HG03521 (cell line): ENCODE results near the gene EMC6.
A peak's percentile ranks its signal among the peaks of the same experiment; 100 is the strongest.

Experiments used
- ATAC-seq: cut with Tn5 transposase; IDR thresholded peaks from one replicate; pipeline ENCODE4 v1.9.1; 2021; ENCODE audit warnings: mild to moderate bottlenecking, moderate library complexity; ENCODE audit not compliant: unreplicated experiment

Gene EMC6

GRCh38 chr17:3668279-3669084, at the start of gene EMC6, which contains the start of gene TAX1BP3:
Gene EMC6, plus strand, starts transcription at chr17:3668812. Its CDS starts 335 bp downstream, at chr17:3669147.
Gene TAX1BP3, minus strand, starts transcription at chr17:3668578. Its CDS starts 52 bp downstream, at chr17:3668526.
- peak; percentile 83 for ATAC-seq

- ATAC-seq, result no peak
These were observed 47.4 kb upstream of the EMC6 start for GRCh38 chr17:3621146-3621720.

DNA sequence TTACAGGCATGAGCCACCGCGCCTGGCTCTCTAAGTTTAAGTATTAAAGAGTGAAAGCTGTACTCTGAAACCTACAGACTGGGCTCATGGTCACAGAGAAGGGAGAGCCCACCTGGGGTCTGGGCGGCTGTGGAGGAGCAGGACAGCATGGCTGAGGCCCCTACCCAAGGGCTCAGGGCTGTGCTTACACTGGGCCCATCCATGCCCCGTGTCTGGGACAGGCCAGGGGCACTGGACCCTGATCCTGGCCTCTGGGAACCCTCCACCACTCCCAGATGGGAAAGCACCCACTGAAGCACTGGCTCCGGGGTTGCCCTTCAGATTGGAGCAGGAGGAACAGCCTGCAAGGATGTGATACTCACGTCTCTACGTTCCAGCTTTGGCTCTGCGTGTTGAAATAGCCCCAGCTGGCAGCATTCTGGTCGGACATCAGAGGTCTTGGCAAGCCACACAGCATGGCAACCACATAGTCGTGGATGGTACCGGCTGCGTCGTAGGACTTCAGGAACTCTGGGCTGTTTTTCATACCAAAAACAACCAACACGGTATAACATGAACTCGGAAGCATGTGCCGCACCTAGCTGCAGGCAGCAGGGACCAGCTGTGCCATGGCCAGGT, 45.5 kb upstream of the EMC6 start:
- no peak for ATAC-seq

GRCh38 chr17:3626831-3627768, 41.5 kb upstream of the EMC6 start:
- no peak for ATAC-seq

GRCh38 chr17:3627769-3628167, 40.8 kb upstream of the EMC6 start:
- ATAC-seq, result no peak

DNA sequence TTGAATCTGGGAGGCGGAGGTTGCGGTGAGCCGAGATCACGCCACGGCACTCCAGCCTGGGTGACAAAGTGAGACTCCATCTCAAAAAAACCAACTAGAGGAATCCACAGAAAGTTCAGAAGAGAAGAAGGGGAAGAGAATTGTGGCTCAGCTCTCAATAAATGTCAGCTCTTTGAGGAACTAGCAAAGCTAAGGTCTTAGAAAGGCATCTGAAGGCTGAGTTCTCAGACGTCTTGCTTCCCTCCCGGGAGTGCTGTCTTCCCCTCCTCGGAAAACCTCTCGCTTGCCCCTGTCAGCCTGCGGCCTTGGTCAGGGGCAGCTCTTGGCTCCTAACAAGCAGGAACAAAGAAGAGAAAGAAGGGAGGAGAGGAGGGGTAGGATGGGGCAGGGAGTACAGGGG, 37.8 kb upstream of the EMC6 start:
- no peak for ATAC-seq

DNA sequence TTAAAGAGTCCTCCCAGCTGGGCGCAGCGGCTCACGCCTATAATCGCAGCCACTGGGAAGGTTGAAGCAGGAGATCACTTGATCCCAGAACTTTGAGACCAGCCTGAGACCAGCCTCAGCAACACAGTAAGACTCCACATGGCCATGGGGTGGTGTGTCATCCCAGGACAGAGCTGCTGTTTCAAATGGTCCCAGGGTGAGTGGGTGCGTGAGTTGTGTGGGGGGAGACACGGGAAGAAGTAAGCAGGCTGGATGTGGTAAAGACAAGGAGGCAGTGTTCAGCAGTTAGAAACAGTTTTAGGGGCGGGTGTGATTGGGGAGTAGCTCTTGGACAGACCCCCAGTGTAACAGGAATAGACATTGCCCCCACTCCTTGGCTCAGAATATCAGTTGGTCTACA, 36.3 kb upstream of the EMC6 start:
- no peak for ATAC-seq

DNA sequence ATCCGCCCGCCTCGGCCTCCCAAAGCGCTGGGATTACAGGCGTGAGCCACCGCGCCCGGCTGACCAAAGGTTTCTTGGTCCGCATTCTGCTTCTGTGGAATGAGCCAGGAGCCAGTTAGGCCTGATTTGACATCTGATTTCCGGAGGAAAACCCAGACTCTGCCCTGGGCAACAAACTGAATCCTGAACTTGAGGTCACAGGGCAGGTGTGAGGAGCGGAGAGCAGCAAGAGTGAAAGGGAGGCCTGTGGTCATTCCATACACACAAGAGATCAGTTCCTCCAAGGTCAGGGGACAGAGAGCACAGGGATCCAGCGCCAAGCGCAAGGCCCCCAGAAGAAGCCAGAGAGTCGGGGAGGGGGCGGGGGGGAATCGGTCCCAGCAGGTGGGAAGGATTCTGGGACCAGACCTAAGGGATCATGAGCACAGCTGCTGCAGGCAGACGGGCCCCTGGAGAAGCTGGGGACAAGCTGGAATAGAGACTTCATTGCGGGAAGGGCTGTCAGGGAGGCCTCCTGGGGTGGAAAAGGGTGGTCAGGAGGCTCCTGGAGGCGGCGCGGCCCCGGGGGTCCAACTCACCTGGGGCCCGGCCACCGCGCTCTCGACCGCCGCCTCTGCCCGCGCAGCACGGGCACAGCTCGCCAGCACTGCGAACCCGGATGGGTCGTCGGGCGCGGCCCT, 33.0 kb upstream of the EMC6 start:
- ATAC-seq, result no peak

DNA sequence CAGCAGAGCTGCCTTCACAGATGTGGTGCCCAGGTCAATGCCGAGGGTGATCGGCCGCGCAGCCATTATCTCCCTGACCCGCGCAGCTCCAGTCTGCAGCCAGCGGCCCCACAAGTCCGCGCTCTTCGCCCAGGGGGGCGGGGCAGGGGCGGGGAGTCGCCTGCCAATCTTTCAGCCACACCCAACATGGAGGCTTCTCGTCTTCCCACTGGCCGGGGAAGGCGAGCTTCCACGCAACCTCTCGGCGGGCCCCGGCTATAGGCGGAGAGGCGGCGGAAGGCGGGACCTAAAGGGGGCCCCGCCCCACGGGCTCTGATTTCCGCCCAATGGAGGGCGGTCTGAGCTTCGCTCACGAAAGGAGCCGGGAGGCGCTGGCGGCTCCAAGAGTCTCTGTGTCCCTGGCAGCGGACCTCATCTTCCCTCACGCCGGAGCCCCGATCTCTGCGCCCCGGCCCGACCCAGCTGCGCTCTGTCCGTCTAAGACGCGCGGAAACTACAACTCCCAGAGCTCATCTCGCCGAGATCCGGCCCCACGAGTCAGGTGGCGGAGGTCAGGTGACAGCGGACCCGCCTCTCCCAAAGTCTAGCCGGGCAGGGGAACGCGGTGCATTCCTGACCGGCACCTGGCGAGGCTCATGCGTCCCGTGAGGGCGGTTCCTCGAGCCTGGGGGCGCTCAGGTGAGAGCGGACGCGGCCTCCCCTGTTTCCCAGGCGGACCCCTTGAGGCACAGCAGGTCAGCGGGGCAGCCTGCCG, 32.3 kb upstream of the EMC6 start, which contains the start of the genes CTNS and SHPK:
Gene CTNS (plus strand): TSS at position 607 of the 754 bp plus-strand sequence. CDS start 3,447 bp downstream, outside the sequence.
Gene SHPK (minus strand): TSS at position 97 of the 754 bp plus-strand sequence. CDS start 31 bp downstream, at position 66.
- ATAC-seq, result peak; percentile 95

DNA sequence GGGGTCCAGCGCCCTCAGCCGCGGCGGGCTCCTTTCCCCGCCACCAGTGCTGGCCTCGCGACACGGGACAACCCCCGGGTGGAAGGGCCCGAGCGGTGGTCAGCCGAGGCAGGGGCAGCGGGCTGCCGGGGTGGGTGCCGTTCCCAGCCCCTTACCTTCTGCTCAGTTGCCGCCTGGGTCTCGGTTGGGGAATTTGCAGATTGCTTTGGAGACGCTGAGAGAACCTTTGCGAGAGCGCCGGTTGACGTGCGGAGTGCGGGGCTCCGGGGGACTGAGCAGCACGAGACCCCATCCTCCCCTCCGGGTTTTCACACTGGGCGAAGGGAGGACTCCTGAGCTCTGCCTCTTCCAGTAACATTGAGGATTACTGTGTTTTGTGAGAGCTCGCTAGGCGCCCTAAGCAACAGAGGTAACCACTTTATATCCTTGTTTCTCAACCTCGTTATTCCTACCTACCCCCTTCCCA, 31.7 kb upstream of the EMC6 start:
- ATAC-seq, result peak; percentile 2

DNA sequence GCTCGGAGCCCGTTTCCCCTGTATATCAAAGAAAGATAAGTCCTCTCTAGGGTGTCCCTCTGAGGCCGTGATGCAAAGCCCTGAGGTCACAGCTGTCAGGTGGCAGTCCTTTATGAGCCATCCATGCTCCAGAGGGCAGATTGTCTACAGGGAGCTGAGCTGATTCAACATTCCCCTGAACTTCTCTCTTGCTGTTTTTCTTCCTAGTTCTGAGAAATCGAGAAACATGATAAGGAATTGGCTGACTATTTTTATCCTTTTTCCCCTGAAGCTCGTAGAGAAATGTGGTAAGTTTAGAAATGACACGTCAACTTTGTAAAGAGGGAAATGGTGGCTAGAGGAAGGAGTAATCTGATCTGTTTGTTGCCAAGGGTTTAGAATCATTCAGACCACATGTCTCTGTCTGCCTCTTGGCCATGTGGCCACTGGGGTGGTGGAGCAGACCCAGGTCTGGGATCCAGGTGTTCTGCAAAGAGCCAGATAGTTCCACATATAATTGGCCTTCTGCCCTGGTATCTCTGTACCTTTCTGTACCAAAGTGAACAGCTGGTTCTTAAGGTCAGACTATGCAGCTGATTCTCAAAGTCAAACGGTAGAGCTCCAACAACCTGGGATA, 28.5 kb upstream of the EMC6 start:
- no peak for ATAC-seq

DNA sequence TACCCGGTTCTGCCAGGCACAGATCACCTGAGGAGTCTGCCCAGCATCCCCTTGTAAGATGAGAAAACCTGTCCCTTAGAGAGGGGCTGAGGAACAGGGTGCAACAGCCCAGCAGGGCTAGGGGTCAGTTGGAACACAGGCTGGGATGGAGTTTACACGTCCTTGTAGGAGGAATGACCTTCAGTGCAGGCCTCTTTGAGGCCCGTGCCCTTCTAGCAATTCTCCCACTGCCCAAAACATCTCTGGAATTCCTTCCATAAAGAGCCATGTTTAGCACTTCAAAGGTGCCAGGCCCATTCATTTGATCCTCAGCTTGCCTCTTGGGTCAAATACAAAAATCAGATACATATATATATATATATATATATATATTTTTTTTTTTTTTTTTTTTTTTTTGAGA, 27.6 kb upstream of the EMC6 start:
- ATAC-seq, result no peak

DNA sequence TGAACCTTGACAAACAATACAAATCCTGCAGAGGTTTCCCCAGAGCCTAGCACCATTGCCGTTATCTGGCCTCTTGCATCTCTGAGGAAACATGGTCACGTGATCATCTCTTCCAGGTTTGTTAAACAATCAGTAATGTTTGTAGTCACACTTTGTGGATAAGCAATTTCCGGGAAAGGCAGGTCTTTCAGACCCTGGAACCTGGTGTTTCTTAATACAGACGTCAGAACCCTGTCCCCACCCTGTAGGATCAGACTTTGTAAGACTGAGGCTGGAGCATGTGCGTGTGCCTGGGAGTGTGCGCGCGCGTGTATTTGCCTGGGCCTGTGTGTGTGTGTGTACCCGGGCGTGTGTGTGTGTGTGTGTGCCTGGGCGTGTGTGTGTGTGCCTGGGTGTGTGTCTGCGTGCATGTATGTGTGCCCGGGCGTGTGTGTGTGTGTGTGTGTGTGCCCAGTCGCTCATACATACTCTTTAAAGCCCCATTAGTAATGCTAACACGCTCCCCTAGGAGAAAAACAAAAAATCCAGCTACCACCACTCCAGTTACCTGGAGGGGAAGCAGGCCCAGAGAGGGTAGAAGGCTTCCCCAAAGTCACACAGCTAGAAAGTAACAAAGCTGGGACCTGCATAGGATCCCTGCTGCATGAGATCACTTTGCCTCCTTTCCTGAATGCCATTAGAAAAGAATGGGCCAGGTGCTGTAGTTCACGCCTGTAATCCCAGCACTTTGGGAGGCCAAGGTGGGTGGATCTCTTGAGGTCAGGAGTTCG, 26.7 kb upstream of the EMC6 start:
- no peak for ATAC-seq

DNA sequence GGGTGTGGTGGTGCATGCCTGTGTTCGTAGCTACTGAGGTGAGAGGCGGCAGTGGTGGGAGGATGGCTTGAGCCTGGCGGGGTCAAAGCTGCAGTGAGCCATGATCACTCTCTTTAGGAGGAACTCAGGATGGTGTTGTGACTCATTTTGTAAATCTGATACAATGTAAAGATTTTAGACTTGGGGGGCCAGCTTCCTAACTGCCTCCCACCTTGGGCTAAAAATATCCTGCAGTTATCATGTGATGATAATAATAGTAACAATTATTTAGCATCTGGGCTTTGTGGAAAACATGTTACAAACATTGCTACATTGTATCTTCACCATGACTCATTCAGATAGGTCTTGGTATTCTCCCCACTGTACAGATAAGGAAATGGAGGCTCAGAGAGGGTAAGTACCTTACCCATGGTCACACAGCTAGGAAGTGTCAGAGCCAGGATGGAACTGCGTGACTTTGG, 24.7 kb upstream of the EMC6 start:
- no peak for ATAC-seq

GRCh38 chr17:3645310-3645709, 23.3 kb upstream of the EMC6 start:
- ATAC-seq, result no peak

DNA sequence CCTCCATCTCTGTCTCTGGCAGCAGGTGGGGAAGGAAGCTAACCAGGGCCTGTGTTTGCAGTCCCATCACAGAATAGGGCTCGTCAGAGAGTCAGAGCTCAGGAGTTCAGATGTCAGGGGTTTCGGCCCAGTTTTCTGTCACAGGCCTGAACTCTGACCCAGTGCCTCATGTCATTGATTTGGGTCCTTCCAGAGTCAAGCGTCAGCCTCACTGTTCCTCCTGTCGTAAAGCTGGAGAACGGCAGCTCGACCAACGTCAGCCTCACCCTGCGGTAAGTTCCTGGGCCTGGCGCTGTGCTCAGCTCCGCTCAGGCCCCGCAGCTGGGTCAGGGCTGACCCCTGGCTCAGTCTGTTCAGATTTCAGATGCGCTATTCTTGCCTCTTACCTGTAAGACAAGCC, 21.4 kb upstream of the EMC6 start:
- ATAC-seq, result no peak

DNA sequence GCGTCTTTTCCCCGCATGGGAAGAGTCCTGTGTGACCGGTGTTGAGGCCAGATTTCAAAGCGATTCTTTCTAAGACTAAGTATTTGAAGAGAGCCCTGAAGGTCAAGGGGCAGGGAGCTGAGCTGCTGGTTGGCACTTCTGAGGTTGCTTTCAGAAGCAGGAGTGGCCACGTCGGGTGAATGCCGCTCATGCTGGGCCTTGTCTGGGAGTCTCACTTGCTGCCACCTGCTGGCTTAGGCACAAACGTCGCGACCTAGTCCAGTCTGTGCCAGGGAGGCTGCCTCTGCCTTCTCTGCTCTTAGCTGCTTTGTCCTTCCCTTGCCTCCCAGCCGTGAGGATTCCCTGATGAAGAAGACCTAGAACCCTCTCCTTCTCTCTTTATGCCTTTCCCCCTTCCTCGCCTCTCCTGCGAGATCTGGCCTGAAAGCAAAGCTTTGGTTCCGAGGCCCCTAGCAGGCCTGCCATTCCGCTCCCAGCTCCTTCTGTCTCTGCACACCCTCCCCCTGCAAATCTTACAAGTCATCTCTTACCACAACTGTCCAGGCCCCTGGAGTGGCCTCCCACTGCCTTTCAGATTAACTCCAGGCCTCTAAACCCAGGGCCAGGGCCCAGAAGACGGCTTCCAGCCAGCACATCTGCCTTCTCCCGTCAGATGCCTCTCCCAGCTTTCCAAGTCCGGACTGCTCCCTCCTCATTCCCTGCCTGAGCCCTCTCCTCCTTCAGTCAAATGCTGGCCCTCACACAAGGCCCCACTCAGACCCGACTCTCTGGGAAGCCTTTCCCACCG, 20.6 kb upstream of the EMC6 start:
- no peak for ATAC-seq
